HG02973 (cell line): ENCODE results near the gene CPTP.
"Not testable (repeated sequence)": the region's sequence is repeated elsewhere in the genome, so short reads cannot be mapped to it uniquely, and the experiment has no call there.

Experiments used
- ATAC-seq: cut with Tn5 transposase; IDR thresholded peaks from one replicate; pipeline ENCODE4 v1.9.1; 2021; ENCODE audit warnings: moderate library complexity; ENCODE audit not compliant: unreplicated experiment

Gene CPTP

GRCh38 chr1:1360506-1361169, 36.0 kb downstream of the CPTP start:
- no peak for ATAC-seq

DNA sequence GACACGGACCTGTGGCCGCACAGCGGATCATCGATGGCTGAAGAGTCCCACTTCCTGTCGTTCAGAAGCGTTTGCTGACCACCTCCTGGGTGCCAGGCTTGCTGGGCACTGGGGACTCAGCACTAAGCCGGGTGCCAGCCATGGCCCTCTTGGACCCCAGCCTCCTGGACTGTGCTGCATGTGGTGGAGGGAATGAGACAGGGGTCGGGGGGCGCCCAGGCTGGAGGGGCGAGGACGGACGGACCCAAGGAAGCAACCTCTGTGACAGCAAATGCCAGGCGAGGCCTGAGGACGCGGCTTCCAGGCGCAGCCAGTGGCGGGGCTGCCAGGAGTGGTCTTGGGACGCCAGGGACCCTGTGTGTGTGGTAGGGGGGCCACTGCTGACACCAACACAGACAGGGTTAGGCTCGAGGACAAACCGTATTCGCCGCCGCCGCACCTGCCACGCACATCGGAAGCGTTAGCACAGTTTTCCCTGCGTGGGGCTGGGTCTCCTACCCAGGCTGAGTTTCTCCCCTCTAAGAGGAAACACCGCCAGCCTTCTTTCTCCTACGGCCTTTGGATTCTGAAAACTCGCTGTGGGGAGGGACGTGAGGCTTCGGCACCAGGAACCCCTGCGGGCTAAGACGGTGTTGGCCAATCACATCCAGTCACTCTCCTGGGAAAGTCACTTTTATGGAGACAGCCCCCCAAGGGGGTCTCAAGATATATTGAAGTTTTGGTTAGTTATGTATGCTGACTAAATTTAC, 36.8 kb downstream of the CPTP start:
- ATAC-seq = no peak

- ATAC-seq = no peak
These were observed 37.4 kb downstream of the CPTP start for GRCh38 chr1:1361982-1362423.

DNA sequence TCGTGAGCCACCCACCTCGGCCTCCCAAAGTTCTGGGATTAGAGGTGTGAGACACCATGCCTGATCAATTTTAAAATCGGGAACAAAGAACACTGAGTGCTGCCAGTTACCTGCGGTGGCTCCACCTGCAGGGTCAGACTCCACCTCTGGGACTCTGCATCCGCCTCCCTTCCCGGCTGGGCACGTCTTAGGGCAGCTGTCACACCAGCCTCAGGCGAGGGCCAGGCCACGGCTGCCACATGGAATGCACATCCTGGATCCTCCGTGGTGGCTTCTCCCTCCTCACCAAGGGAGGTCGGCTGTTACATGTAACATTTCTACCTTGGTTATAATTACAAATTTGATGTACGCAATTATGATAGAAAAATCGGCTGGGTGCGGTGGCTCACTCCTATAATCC, 39.7 kb downstream of the CPTP start:
- ATAC-seq = no peak

GRCh38 chr1:1365875-1366698, 41.5 kb downstream of the CPTP start:
- ATAC-seq = no peak

DNA sequence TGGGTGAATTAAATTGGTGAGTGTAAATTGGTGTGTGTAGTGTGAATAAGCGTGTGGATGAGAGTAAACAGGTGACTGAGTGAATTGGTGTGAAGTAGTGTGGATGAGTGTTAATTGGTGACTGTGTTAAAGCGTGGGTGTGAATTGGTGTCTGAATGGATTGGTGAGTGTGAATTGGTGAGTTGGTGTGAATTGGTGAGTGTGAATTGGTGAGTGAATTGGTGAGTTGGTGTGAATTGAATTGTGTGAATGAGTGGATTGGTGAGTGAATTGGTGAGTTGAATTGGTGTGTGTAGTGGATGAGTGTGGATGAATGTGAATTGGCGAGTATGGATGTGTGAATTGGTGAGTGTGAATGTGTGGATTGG, 42.1 kb downstream of the CPTP start:
- ATAC-seq = no peak

- no peak for ATAC-seq
These were observed 42.7 kb downstream of the CPTP start for GRCh38 chr1:1367315-1367714.

GRCh38 chr1:1370094-1370493, 45.5 kb downstream of the CPTP start:
- ATAC-seq = not testable (repeated sequence)

DNA sequence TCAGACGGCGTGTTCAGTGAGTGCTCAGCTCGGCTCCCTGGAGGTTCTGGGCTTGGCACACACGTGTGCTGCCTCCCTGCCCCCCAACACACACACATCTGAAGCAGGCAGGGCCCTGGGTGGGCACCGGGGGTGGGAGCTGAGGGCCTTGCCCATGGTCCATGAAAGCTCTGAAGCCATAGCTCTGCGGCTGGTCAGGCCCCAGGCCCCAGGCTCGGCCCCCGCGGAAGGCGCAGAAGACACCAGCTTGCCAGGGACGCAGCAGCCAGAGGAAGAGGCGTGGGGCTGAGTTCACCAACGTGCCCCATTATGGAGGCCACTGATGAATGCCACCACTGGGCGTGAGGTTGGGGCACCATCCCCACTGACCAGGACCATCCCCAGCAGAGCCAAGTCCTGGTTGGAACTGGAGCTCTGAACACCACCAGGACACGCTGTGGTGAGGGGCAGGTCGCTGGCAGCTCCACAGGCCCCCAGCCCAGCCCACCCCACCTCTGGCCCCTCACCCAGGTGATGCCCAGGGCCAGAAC, 46.2 kb downstream of the CPTP start:
- ATAC-seq = no peak

GRCh38 chr1:1371364-1371745, 46.8 kb downstream of the CPTP start:
- no peak for ATAC-seq

DNA sequence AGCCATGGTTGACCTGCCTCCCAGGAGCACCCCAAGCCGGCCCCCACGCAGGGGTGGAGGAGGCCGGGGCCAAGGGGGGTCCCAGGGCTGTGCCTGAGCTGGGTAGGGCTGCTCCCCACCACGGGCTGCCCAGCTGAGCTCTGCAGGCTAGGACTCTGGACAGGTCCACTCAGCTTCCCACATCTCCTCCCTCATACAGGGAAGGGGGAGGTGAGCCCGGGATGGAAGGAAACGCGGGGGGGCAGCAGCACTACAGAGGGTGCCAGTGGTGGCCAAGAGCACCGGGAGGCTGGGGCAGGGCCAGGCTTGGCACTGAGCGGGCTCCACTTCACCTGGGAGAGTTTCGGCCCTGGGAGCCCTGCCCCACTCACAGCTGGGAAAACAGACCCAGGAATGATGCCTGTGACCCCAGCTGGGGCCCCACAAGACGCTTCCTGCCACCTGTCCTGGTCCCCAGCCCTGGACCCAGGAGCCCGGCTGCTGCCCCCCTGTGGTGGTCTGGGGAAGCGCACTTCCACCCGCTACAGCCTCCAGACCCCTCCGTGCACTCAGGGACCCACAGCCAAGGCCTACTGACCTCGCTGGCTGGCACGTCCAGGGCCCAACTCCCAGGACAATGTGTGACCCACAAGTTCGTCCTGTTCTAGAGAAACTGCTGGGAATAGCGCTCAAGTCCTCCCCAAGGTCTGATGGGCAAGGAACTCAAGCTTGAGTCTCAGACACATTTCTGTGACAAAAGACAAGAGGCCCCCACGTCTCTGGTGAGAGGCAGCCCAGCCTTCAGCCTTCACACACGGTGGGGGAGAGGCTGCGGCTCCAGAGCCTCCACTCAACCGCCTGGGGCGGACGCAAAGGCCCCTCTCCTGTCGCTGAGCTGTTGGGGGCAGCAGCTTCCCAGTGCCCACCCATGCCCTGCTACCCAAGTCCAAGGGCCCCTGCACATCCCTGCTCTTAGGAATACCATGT, 47.4 kb downstream of the CPTP start:
- ATAC-seq = no peak

DNA sequence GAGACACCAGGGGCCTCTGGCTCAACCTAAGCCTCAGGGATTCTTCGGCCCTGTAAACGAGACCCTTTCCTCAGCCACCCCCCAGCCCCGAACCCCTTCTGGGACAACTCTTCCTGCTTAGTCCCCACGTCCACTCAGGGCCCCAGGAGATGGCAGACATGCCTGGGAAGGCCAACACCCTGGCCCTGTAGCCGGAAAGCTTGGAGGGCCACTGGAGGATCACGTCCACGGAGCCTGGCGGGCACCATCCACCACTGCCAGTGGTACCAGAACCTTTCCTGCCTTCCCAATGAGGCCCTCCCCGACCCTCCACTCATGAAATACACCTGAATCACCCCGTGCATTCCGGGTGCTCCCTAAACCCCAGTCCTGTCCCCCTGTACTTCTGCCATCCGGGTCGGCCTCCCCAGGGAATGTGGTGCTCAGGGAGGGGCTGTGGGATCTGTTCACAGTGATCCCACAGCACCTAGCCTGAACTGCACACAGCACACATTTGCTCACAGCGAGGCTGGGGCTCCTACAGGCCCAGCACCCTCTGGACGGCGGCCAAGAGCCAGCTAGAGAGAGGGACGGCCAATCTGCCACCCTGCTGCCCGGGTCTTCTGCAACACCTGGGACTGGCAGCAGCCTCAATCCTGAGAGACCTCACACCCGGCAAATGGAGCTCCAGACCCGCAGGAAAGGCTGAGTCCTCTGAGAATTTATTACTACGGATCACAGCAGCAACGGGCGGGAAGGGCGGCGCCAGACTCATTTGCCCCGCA, 48.6 kb downstream of the CPTP start:
- no peak for ATAC-seq

GRCh38 chr1:1373815-1374588, 49.4 kb downstream of the CPTP start:
- no peak for ATAC-seq

DNA sequence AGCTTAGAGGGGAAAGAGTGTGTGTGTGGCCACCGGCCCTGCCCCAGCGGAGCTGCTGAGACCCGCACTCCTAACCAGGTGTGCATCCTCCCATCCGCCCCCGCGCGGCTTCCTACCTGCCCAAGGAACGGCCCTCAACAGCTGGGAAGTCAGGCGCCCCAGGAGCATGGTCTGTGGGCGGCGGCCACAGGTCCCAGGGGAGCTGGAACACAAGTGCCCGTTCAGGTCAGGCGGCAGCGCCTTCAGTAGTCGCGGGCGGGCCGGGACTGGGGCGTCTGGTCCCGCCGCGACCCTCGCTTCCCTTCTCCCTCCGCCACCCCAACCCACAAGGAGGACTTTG, 50.0 kb downstream of the CPTP start:
- no peak for ATAC-seq

DNA sequence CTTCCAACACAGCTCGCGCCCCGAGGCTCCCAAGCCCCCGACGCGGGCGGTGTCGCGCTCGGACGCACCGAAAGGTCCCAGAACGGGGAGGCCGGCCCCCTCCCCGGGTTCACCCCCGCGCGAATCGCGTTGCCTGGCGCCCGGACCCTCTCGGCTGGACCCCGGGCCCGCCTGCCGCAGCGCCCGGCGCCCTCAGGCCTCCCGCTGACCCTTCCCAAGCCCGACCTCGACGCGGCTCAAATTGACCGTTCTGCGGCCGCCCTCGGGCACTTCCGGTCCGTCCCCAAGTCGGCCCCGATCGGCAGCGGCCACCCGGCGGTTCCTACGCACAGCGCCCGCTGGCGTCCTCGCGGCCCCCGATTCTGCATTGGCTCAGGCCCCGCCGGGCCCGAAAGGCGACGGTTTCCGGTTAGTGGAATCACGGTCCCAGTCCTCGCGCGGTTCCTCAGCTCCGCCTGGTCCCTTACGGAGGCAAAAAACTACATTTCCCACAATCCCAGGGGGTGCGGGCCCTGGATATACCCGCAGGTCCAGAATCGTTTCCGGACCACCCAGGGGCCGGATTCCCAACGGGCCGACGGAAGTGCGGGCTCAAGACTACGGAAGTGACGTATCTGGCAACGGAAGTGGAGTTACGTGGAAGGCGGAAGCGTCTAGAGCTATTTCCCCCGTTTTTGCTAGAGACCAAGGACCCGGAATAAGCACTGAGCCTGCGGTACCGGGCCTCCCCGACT, 50.5 kb downstream of the CPTP start, which contains the start of gene AURKAIP1:
AURKAIP1 (minus strand) TSS at position 279 of the 734 bp plus-strand sequence. CDS start 451 bp downstream, outside the sequence.
- ATAC-seq = peak; percentile 78

DNA sequence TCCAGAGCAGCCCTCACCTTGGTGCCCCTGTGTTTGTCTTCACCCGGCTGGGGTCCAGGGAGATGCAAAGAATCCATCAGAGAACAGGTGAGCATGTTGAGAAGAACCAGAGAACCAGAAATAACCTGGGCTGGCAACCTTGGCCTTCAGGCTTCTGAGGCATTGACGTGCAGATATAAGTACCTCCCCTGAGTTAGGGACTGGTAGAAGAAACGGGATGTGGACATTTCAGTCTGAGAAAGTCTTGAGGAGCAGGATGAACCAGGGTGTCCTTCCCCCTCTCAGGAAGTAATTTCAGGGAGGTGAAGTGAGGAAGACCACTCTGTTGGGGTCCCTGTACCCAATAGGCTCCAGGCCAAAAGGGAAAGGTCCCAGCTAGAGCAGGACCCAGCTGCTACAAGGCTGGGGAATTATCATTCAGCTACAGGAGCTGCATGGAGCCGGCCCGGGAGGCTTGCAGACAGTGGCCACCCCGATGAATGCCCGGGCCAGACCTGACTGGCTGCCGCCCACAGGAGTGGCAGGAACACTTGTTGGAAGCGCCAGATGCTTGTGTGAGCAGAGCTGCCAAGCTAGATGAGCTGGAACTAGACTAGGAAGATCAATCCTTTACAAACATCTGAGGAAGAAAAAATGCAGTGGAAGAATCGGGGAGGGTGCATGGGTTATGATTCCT, 52.1 kb downstream of the CPTP start:
- ATAC-seq = no peak

- no peak for ATAC-seq
These were observed 53.1 kb downstream of the CPTP start for GRCh38 chr1:1377540-1378205.
